GM19043 (cell line): ENCODE results near the gene EIF3K.
A peak's percentile ranks its signal among the peaks of the same experiment; 100 is the strongest.
"Not testable (repeated sequence)": the region's sequence is repeated elsewhere in the genome, so short reads cannot be mapped to it uniquely, and the experiment has no call there.

Experiments
- ATAC-seq: cut with Tn5 transposase; IDR thresholded peaks from one replicate; pipeline ENCODE4 v1.9.1; 2021; ENCODE audit warnings: low read depth; ENCODE audit not compliant: unreplicated experiment

Gene EIF3K

GRCh38 chr19:38618590-38619360 is at the start of gene EIF3K:
EIF3K (plus strand) TSS chr19:38619188; CDS start chr19:38619269, 81 bp downstream.
- no peak for ATAC-seq

- ATAC-seq: no peak
Measured at GRCh38 chr19:38569368-38569983, 49.5 kb upstream of the EIF3K start.

GRCh38 chr19:38571682-38572081 is 47.3 kb upstream of the EIF3K start:
- no peak for ATAC-seq

- no peak for ATAC-seq
Measured at GRCh38 chr19:38577826-38578225, 41.2 kb upstream of the EIF3K start.

- not testable (repeated sequence) for ATAC-seq
Measured at GRCh38 chr19:38579304-38579703, 39.7 kb upstream of the EIF3K start.

- ATAC-seq: no peak
Measured at GRCh38 chr19:38580080-38580479, 38.9 kb upstream of the EIF3K start.

- ATAC-seq: peak; percentile 72
Measured at GRCh38 chr19:38583219-38583984, 35.6 kb upstream of the EIF3K start.

GRCh38 chr19:38583985-38584305 is 35.0 kb upstream of the EIF3K start:
- peak; percentile 43 for ATAC-seq

GRCh38 chr19:38587562-38587961 is 31.4 kb upstream of the EIF3K start:
- no peak for ATAC-seq

GRCh38 chr19:38588041-38588440 is 30.9 kb upstream of the EIF3K start:
- ATAC-seq: no peak

- ATAC-seq: no peak
Measured at GRCh38 chr19:38592940-38593339, 26.0 kb upstream of the EIF3K start.

- no peak for ATAC-seq
Measured at GRCh38 chr19:38596057-38596981, 22.7 kb upstream of the EIF3K start.

- ATAC-seq: no peak
Measured at GRCh38 chr19:38597075-38597474, 21.9 kb upstream of the EIF3K start.

- no peak for ATAC-seq
Measured at GRCh38 chr19:38599722-38600121, 19.3 kb upstream of the EIF3K start.

GRCh38 chr19:38602856-38603255 is 16.1 kb upstream of the EIF3K start:
- ATAC-seq: not testable (repeated sequence)

- no peak for ATAC-seq
Measured at GRCh38 chr19:38606131-38606530, 12.9 kb upstream of the EIF3K start.

GRCh38 chr19:38614289-38614688 is 4.7 kb upstream of the EIF3K start:
- no peak for ATAC-seq

GRCh38 chr19:38615007-38615581 is 3.9 kb upstream of the EIF3K start:
- ATAC-seq: no peak

- ATAC-seq: no peak
Measured at GRCh38 chr19:38616265-38616664, 2.7 kb upstream of the EIF3K start.

- ATAC-seq: no peak
Measured at GRCh38 chr19:38617283-38617763, 1.7 kb upstream of the EIF3K start.
